ENCODE results near the gene CCL19. TPM values are rescaled to one million over a fixed set of nuclear protein-coding genes. Genes with fewer than 3 reads are reported as not detected.

The CCL19 gene
- total and polyA plus RNA-seq, 2 of the 8 experiments (the other 6 are each of a cell fraction or from before 2014, with no cell fraction given) = not detected

DNA sequence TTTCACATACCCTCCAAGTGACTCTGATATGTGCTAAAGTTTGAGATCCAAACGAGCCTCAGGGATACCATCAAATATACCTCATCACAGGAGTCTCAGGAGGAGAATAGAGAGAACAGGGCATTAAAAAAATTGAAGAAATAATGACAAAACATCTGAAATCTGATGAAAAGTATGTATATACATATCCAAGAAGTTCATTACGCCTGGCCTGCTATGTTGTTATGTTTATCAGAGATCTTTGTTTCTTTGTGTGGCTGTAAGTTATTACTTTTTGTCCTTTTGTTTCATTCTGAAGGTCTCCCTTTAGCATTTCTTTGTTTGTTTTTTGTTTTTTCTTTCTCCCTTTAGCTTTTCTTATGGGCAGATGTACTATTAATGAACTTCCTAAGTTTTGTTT lies 2.5 kb upstream of the CCL19 start:
- ChIA-PET CTCF (ENCODE audit: partially characterized antibody) (interaction anchor here (1.3 to 12.6 kb wide), 3 partner anchors 8 to 18 kb away, joined by 5 to 147 read pairs (median 9); no protein-coding TSS in a partner anchor), POLR2A (ENCODE audit: partially characterized antibody) (no interaction called here)
- Histone ChIP-seq H3K4ac (replicated peaks; ENCODE audit: insufficient read length, low read depth, low read length) (no peak overlapping the region), H3K27me3 (replicated peaks in 1 of 4; ENCODE audit: control insufficient read depth in 3 of 4, extremely low read depth in 1 of 4, insufficient read depth in 3 of 4, low read length in 3 of 4) (0 out of 7 replicates have a peak, but pooled peaks cover 0 to under 1% (median 0%) of the 10 kb centered on the region in 4 experiments), H3K9ac (replicated peaks in 1 of 4; ENCODE audit: extremely low read depth in 1 of 4, low read depth in 3 of 4, low read length in 3 of 4) (no peak overlapping the region), H2BK12ac (ENCODE audit: low read depth, low read length) (no peak overlapping the region), H2AFZ (ENCODE audit: low read length) (no peak overlapping the region), H4K91ac (replicated peaks; ENCODE audit: insufficient read length, low read length) (no peak overlapping the region), H3K4me2 (ENCODE audit: insufficient read depth in 1 of 2, low read depth in 2 of 2, low read length in 2 of 2) (no peak overlapping the region), H2BK120ac (replicated peaks; ENCODE audit: low read depth, low read length) (no peak overlapping the region), H2BK5ac (ENCODE audit: low read depth, low read length) (no peak overlapping the region), H3K23me2 (ENCODE audit: low read depth, low read length) (no peaks in the 10 kb centered on the region; the same call in 1 of the 2 replicates), H4K5ac (ENCODE audit: insufficient read length, low read depth, low read length) (no peak overlapping the region), H2BK15ac (ENCODE audit: low read length) (no peak overlapping the region), H3K56ac (replicated peaks; ENCODE audit: insufficient read length, low read depth, low read length) (no peak overlapping the region), H4K20me1 (replicated peaks in 1 of 2; ENCODE audit: control insufficient read depth in 1 of 2, insufficient read depth in 2 of 2, low read length in 2 of 2) (no peaks in the 10 kb centered on the region), H3K14ac (ENCODE audit: insufficient read length) (no peak overlapping the region), H3K18ac (ENCODE audit: extremely low read depth, low read length) (no peak overlapping the region), H3K36me3 (ENCODE audit: control insufficient read depth in 2 of 4, insufficient read depth in 4 of 4, low read length in 3 of 4) (no peaks in the 10 kb centered on the region), H3K27ac (ENCODE audit: low read depth, low read length) (no peak overlapping the region), H2AK5ac (ENCODE audit: low read depth, low read length) (no peak overlapping the region), H3K4me3 (ENCODE audit: extremely low read depth in 1 of 4, insufficient read depth in 2 of 4, low read depth in 3 of 4, low read length in 4 of 4) (no peak overlapping the region), H4K8ac (ENCODE audit: extremely low read depth, insufficient read depth, low read length) (no peak overlapping the region), H3K79me1 (ENCODE audit: low read depth, low read length) (no peaks in the 10 kb centered on the region), H3K79me2 (ENCODE audit: control insufficient read depth in 1 of 2, insufficient read depth in 2 of 2, low read length in 2 of 2) (no peaks in the 10 kb centered on the region), H3K4me1 (replicated peaks in 1 of 4; ENCODE audit: control insufficient read depth in 3 of 4, insufficient read depth in 4 of 4, low read length in 3 of 4) (no peaks in the 10 kb centered on the region; a peak in 1 of 7 replicates), H3K23ac (ENCODE audit: insufficient read length) (no peak overlapping the region), H2BK20ac (ENCODE audit: low read length) (no peak overlapping the region), H3K9me3 (ENCODE audit: insufficient read depth in 2 of 2, low read depth in 1 of 2, low read length in 1 of 2) (no peaks in the 10 kb centered on the region)
- WGBS, 2 experiments (ENCODE audit: extremely low coverage in 1 of 2, insufficient coverage in 1 of 2, insufficient read length in 1 of 2, insufficient replicate concordance in 2 of 2, low coverage in 1 of 2, low lambda C conversion rate in 2 of 2, missing lambda C conversion rate in 1 of 2) = 81% methylated on average over 2 of the region's 2 CpGs; no CpG with 5 or more reads in 1 of the 2 experiments
- FAIRE-seq (no peak), DNase-seq (ENCODE audit: low read depth in 1 of 2, low spot score in 2 of 2) (no peak)
- TF ChIP-seq NANOG (IDR thresholded peaks at IDR 0.05; ENCODE audit: insufficient read depth, low read depth, low read length, poor library complexity, severe bottlenecking) (no peak), SP2 (IDR thresholded peaks at IDR 0.05; ENCODE audit: low read length) (no peak), CTBP2 (IDR thresholded peaks at IDR 0.05; ENCODE audit: borderline replicate concordance, insufficient read depth, insufficient read length, low read length) (no peak), RAD21 (IDR thresholded peaks at IDR 0.05 in 1 of 2, conservative IDR thresholded peaks at IDR 0.05 in 1 of 2; ENCODE audit: low read depth in 2 of 2, low read length in 2 of 2) (no peak), CEBPB (IDR thresholded peaks at IDR 0.05; ENCODE audit: low read depth, low read length) (no peak)
